ENCODE data around the gene SEMA4D.

DNA sequence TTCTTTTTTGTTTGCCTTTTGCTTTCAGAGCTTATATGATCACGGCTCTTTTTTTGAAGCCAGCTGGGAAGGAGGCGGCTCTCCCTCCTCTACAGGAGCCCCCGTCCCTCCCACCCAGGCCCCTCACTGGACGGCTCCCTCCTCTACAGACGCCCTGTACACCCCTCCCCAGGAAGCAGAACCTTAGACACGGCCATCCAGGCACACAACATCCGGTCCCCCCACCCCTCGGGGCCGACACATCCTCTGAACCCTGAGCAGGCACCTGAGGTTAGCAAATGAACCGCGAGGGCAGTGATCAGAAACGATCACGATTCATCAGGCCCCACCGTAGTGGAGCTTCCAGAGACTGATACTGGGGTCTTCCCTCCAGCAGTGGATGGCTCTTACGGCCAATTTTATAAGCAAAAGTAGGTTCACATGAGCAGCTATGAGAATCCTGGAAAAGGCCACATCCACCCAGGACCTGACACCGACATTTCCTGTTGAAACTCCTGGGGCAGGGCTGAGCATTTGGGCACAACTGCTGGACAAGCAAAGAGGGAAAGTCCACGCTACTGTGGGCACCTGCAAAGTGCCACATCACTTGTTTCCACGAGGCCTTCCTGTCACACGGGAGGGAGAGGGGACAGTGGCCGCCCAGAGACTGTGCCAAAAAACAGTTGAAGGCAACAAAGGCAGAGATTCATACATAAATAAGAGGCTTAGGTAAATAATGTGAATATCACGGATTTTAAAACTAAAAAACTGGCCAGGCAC lies 78.9 kb downstream of the SEMA4D start:
- no peak for TF ChIP-seq EZH2 (IDR thresholded peaks at IDR 0.05; ENCODE audit: borderline replicate concordance)
- TF ChIP-seq EZH2phosphoT487 (IDR thresholded peaks at IDR 0.05; ENCODE audit: low read depth, severe bottlenecking, unreplicated experiment) = no peak
